Left lobe of liver (tissue), 2 donors: ENCODE measurements around the gene MRPS23. TPM values are rescaled to one million over a fixed set of nuclear protein-coding genes. Genes with fewer than 3 reads are reported as not detected.
A peak's percentile ranks its signal among the peaks of the same experiment; 100 is the strongest.

Experiments
- ATAC-seq: fragments of 200-7000 bp; cut with Tn5 transposase; one replicate; pipeline ENCODE4 v1.9.1; 2020; ENCODE audit warnings: mild to moderate bottlenecking, moderate library complexity
- DNase-seq: peaks from one replicate; pipeline ENCODE4 v3.0.0-alpha.2; 2020; ENCODE audit warnings: low spot score
- total RNA-seq: library from RNA; stranded (reverse); gene quantifications from one replicate; pipeline ENCODE4 v1.2.1, GENCODE V29; 2021
- donor health status: DM: no; HTN: no; CAD: no; lungs with moderate emphysema.
- donor health status: DM: no; HTN: yes; CAD: no.

MRPS23 gene
- total RNA-seq, 1 donor from 2014 or later, result 13.1 TPM

DNA sequence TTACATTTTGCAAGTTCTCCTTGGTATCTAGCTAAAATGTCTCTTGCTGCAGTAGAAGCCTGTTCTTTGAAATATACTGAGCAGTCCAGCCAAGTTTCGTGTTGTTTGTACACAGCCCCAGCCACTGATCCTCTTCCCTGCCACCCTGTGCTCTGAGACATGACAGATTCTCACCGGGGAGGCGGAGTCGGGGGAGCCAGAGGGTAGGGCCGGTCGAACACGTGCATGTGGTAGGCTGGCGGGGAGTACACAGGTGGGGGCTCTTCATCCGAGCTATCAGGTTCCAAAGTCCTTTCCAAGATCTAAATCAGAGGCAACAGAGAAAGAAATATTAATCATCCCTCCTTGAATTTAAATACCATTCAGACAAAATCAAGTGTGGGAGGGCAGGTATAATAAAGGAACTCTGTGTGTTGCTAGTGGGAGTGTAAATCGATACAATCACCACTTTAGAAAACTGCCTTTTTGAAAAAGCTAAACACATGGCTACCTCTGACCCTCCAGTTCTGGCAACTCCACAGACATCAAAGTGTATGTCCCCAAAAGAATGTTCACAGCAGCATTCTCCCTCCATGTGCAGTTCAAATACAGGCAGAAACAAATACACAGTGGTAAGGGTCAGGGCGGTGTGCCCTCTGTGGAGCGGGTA, 29.7 kb upstream of the MRPS23 start:
- DNase-seq, result no peak
- no peak for ATAC-seq

DNA sequence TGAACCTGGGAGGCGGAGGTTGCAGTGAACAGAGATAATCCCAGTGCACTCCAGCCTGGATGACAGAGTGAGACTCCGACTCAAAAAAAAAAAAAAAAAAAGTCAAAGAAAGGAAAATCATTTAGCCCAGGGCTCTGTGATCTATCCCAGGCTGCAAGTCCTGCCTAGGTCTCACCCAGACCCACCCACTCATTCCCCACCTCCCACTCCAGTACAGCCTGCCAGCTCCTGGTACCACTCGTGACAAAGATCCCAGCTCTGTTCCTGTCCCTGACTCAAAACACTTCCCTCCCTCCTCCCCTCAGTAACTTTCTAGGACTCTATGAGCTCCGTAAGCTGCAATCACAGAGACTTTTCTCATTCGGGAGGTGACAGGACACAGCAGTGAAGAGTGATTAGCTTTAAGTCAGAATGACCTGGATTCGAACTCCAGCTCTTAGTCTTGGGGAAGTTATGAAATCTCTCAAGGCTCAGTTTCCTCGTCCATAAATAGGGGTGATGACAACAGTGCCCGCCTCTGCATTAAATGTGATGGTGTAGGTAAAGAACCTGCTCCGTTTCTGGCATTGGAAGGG, 28.0 kb upstream of the MRPS23 start:
- no peak for DNase-seq

DNA sequence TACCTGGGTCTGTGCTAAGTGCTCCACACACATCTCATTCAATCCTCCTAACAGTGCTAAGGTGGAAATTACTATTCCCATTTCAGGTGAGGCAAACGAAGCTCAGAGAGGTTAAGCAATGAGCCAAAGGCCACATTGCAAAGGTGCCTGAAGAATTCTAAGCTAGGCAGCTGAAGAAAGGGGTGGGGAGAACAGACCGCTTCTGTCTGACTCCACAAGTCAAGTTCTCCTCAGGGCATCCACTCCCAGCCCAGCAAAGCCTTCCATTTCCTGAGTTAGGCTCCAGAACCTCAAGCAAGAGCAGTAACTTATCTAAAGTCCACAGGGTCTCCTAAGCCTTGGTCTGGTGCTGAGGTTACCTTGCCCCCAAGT, 27.0 kb upstream of the MRPS23 start:
- ATAC-seq (no peak), DNase-seq (no peak)

More for the DNA sequence above, 28.0 kb upstream of the MRPS23 start:
- ATAC-seq, result no peak

DNA sequence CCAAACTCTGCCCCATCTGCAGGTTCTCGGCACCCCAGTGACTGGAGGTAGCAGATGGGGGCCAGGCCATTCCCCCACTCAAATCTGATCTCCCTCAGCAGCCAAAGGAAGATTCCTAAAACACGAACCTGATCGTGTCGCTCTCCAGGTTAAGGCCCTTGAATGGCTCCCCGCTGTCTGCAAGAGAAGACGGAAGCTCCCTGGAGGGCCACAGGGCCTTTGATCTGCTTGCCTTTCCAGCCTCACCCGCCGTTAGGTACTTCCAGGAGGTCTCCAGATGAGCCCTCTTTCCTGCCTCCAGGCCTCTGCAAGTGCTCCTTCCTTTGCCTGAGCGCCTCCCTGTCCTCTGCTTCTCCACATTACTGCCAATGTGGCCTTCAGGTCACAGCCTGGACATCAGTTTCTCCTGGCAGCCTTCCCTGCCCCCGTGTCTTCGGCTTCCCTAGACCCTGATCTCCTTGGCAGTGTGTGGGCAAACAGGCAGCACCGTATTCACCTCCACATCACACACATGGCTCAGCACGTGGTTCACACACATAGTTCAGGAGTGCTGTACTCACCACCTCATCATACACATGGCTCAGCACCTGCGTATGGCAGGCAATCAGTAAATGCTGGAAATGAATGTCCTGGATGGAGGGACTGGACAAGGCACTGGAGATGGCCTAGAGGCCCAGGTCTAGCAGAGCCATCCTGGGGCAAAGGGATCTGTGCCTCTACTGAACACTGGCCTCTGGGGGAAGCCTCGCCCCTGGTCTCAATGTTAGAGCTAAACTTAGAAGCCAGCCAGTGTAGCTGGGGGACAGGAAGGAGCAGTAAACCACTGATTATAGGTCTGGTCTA, 26.4 kb upstream of the MRPS23 start:
- no peak for DNase-seq
- no peak for ATAC-seq

DNA sequence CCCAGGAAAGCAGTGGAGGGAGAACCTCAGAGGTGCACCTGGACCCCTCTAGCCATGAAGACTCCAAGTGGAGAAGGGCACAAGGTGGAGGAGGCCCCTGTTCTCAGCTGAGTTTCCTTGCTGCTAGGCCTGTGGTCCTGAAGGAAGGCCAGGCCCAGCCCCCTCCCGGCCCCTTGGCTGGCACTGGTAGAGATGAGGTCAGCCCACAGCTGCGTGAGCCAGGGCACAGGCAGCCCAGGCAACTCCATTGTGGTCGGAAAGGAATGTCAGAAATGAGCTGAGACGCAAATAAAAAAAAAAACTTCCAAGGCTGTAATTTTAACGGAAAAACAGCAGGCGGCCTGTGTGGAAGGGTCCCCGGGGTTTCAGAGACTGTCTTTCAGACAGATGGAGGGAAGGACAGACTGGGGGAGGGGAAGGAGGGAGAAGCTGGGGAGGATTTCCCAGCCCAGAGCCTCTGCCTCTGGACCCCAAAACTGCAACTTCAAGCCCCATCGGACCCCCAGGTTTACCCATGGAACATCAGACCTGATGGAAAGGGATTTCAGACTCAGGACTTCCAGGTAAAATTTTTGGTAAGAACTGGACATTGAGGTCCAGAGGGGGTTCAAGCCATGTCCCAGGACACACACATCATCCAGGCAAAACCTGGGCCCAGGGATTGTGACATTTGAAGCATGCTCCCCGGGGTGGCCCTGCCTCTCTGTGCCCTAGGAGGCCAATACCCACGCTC, 25.6 kb upstream of the MRPS23 start:
- peak; percentile 62 for ATAC-seq
- no peak for DNase-seq

DNA sequence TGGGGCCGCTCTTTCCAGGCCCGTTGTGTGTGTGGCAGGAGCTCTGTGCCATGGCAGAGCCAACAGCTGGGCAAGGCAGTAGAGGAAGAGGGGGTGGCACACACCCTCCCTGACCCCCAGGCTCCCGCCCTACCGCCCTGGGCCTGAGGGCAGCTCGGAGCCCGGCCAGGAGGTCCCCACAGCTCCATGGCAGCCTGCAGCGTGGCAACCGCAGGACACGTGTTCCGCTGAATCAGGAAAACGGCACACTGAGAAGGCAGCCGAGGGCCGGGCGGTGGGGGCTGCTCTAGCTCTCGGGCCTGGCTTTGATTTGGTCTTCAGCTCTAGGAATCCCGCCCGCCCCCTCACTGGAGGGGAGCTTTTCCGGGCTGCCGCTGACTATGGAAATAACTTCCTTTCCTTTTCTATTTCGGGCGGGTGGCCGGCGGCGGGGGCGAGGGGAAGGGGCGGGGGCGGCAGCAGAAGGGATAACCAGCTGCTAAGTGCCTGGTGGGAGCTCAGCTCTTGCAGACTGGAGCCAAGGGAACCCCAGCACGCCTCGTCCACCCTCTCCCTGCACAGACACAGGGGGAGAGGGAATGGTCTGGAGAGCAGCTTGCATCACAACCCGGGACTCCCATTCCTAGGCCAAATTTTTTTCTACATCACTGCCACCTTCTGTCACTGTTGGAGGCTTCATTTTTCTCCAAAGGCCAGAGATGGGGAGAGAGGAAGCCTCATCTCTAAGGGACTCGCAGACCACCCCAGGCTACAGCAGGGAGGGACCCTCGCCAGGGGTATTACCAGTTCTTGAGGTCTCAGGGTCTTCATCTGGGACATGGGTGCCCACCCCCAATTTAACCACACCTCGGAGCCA, 24.8 kb upstream of the MRPS23 start:
- peak; percentile 55 for ATAC-seq
- DNase-seq, result no peak

DNA sequence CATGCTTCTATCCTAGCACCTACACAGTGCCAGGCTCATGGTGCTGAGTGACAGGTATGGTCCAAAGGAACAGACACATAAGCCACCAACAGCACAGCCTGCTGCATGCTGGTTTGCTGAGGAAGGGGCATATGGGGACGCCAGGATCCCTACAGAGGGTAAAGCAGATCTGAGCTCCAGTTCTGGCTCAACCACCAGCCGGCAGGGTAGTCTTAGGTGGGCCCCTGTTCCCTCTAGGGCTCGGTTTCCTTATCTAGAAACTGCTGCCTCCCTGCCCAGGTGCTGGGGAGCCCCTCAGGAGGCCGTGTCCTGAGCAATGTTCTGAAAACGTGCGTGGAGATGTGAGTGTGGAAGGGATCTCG, 24.2 kb upstream of the MRPS23 start:
- DNase-seq (no peak), ATAC-seq (no peak)

DNA sequence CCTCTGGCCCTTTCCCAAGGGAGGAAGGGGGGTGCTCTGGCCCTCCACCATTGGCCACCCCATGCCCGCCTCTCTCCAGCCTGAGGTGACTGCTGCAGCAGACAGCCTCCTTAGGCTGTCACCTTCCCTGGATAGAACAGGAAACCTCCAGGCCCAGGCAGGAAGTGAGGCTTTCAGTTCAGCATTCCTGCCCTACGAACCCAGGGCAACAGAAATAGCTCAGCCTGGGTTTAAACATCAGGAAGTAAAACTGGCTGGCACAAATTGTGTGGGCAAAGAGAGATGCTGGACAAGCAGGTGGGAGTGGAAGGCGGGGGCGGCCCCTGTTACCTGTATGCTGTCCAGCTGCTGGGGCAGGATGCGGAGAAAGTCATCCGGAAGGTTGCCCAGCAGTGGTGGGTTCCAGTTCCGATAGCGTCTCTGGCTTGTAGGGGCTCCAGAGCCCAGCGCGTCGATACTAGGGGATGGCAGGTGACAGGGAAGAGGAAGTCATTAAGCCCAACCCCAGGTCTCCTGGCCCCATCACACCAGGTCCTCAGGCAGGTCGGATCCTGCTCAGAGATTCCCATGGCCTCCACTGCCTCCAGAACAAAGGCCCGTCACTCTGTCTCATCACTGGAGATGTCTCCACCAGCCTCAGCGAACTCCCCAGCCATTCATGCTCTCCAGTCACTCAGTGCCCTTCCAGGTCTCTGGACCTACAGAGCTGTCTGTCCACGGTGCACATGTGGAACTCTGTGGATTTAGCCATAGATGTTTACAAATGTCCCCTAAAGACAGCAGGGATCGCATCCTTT, 23.6 kb upstream of the MRPS23 start:
- no peak for DNase-seq
- ATAC-seq, result no peak

DNA sequence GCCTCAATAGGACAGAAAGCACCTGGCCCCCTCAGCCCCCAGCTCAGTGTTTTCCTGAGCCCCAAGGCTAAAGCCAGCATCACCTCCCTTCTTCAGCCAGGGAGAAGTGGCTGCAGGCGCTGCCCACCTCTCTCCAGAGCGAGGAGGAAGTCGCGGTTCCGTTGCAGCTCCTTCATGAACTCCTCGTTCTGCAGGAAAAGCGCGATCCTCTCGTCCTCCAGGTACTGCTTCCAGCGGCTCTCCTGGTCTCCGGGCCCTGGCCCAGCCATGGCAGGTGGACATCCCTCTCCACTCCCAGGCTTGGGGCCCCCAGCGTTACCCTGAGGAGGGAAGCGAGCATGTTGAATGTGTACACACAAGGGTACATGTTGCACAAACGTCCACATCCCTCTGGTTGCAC, 22.7 kb upstream of the MRPS23 start:
- no peak for ATAC-seq
- DNase-seq, result no peak

DNA sequence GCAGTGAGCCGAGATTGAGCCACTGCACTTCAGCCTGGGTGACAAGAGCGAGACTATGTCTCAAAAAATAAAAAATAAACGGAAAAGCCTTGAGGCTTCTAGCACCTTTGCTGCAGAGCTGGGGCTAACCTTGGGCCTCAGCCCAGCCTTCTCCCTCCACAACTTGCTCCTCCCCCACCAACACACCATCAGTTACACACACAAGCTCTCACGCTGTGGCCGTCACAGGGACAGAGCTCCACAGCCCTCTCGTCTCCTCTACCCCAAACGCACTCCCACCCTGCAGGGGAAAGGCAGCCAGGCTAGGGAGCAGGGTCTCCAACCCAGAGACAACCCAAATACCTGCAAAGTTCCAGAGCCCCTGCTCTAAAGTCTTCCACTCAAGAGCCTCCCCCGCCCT, 22.0 kb upstream of the MRPS23 start:
- no peak for ATAC-seq
- DNase-seq, result no peak

DNA sequence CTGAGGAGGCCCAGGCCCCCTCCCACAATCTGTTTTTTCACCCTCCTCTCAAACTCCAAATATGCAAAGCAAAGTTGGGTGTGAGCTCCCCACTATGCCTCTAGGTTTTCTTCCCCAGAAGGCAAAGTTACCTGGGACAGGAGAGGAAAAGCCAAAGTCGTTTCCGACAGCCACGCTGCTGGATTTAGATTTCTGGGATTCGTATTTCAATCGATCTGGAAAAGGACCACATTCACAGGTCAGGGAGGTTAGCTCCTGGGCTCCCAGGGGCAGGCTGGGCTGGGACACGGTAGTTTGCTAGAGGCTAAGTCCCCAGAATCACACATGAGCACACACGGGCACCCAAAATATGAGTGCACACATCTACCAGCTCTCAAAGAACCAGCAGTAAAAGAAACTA, 21.3 kb upstream of the MRPS23 start:
- no peak for DNase-seq
- ATAC-seq, result no peak

DNA sequence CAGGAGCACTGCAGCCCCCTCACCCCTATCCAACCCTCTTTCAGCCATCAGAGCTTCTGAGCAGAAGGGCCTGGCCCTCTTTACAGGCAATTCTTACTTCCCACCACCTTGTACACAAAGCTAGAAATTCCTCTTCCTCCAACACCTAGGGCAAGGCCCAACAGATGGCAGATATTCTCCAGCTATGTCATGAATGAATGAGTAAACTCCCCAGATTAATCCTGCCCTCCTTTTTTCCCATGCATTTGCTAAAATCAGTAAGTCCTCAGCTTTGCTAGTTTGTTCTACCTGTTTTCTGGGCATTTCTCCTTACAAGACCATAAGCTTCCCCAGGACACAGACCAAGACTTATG, 20.4 kb upstream of the MRPS23 start:
- ATAC-seq (no peak), DNase-seq (no peak)

DNA sequence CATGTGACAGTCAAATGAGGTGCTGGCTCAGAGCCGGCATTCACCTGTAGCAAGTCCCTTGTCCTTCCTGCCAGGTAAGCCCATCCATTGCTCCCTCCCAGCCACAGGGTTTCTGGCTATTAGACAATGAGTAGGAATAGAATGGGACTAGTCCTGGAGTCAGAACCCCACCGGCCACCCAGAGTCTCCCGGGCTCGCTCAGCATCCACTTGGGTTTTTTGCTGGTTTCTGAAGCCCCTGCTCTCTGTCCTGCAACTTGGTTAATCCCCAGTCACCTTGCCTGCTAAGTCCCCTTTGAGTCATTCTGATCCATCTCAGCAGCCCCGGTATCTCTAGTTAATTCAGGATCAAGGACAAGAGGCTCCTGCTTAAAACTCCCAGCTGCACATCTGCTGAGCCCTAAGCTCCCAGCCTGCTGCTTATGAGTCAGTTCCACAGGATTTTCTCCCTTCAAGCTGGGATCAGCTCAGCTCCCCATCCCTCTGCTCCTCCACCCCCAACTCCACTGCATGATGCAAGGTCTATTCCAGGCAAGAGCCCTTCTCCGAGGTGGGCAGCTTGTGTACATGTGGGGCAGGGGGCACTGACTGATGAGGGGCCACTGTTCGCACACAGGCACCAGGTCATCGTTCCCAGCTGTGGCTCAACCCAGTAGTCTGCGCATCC, 19.9 kb upstream of the MRPS23 start:
- DNase-seq, result no peak

DNA sequence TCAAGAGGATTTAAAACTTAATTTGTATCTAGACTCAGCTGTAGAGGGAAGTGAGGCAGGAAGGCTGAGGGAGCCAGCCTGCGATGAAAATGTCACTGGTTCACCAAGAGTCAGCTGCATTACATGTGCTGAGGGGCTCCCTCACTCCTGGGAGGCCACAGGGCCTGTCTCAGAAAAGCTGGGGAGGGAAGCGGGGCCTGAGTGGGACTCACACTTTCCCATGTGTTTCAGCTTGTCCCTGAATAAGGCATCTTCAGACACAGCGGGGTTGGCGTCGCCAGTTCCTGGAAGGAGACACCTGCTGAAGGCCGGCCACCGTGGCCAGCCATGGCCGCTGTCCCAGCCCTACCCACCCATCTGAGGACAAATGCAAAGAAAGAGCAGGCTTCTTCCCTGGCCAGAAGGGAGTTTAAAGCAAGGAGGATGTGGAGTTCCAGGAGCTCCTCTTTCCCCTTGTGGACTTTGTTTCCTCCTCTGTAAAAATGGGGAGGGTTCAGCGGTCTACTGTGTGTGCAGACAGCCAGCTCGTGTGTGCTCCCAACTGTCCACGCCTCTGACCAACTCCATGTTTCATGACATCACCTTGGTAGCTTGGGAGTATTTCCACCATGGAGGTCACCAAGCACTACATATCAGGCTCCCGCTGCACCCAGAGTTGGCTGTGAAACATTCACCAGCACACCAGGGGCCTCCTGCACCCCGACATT, 19.2 kb upstream of the MRPS23 start:
- ATAC-seq (no peak), DNase-seq (no peak)

More for the DNA sequence above, 19.9 kb upstream of the MRPS23 start:
- no peak for ATAC-seq

DNA sequence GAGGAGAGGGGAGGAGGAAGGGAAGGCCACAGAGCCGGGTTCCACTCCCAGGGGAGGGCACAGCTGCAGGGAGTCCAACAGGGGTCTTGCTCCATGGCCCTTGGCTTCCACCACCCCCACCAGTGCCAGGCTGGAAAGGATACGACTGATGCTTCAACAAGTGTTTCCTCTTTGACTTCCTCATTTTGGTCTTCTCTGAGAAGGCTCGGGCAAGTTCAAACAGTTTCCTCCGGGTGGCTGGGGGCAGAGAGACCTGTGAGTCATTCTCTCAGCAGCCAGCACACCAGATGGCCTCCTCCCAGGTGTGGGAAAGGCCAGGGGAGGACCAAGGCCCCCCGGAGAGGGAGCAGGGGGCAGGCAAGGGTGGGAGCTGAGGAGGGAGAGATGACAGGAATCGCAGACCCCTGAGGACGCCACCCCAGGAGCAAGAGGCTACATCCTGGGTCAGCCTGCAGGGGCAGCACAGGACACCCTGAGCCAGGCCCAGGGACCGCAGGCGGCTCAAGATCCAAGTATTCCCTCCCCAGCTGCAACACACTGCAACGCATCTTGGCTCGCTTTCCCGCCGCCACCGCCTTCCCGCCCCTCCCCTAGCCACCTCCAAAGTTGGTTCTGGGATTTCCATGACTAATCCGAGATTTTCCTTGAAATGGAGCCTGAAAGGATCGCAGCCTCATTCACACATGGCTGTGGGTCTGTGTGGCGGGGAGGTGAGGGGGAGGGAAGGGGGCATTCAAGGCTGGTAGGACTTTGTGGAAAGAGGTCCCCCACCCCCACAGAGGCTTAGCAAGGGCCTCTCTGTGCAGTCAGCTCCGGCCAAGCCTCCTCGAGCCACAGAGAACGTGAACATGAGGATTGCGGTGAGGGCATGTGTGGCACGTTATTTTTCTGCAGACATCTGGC, 18.4 kb upstream of the MRPS23 start:
- ATAC-seq, result peak; percentile 13
- DNase-seq, result no peak

DNA sequence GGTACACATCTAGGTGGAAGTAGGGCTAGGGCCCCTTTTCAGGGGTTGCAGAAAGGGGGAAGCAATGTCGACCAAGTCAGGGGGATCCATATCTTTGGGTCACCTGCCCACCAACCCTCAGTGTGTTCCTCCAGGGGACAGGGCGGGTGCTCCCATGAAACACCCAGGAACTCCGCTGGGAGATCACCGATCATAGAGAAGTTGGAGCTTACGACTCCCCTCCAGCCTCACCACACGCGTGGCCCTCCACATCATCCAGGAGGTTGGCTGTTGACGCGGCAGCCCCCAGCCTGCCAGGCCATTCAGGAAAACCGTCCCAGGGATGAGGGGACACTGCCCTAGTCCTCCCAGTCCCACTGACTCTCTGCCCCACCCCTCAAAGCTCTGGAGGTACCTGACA, 17.3 kb upstream of the MRPS23 start:
- no peak for ATAC-seq
- no peak for DNase-seq

DNA sequence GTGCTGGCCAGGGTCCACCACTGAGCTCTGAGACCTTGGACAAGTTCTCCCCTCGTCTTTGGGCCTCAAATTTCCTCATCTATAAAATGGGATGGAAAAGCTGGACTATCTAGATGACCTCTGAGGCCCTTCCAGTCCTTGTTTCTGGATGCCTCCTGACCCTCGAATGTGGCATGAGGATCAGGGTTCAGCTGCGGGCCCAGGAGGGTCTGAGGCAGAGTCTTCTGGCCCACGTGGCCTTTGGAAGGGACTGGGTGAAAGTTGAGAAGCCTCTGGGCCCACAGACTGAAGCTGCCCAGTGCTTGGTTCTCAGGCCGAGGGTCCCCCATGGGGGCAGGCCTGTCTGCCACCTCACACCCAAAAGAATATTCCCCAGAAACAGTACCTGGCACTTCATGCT, 16.9 kb upstream of the MRPS23 start:
- ATAC-seq (no peak), DNase-seq (no peak)

DNA sequence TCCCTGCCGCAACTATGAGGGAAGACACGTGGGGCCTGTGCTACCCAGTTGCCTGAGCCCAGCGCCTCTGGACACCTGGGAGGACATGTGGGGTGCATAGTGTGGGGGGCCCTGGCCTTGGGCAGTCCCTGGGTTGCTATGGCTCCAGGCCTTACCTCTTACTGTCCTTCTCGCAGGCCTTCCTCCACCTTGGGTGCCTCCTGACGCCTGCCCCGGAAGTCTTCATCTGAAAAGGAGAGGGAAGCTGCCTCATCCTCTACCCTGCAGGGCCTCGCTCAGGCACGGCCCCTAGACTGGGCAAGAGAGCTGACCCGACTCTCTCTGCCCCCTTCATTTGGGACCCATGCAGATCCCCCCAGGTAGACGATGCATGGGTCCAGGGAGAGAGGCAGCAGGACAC, 16.5 kb upstream of the MRPS23 start:
- no peak for ATAC-seq

More for the DNA sequence above, 16.5 kb upstream of the MRPS23 start:
- DNase-seq, result no peak
